Measurements from ENCODE around the gene HES3. TPM values are rescaled to one million over a fixed set of nuclear protein-coding genes. Genes with fewer than 3 reads are reported as not detected.

Gene HES3
- total and polyA plus RNA-seq, 2 donors (not counting 1 experiment from before 2014, with no cell fraction given): not detected

GRCh38 chr1:6233376-6233775, 10.6 kb upstream of the HES3 start:
- peaks cover 5 to 30% of the 10 kb centered on the region in 2 experiments for H3K36me3 ChIP-seq (replicated peaks in 1 of 2; ENCODE audit: control extremely low read depth in 1 of 2, control insufficient read depth in 1 of 2, extremely low read depth in 1 of 2, insufficient read depth in 2 of 2, low read length in 1 of 2)
- WGBS (ENCODE audit: insufficient coverage): no CpG with 5 or more reads among the region's 1 CpG
- no peak overlapping the region for H3K27ac Mint-ChIP-seq

More at GRCh38 chr1:6233376-6233775, 10.6 kb upstream of the HES3 start:
- ChIA-PET POLR2A (no interaction called here), CTCF (interaction anchor here (0.7 kb wide), 1 partner anchor 29 kb away, joined by 3 read pairs; no protein-coding TSS in a partner anchor)
- Histone ChIP-seq H2AFZ (ENCODE audit: insufficient read depth, low read depth, low read length, poor library complexity, severe bottlenecking) (no peak overlapping the region), H3K4me2 (replicated peaks; ENCODE audit: low read depth, low read length, poor library complexity, severe bottlenecking) (no peak overlapping the region), H3K4me3 (ENCODE audit: control extremely low read depth in 1 of 5, extremely low read depth in 1 of 5, insufficient read depth in 1 of 5, low read depth in 2 of 5, low read length in 4 of 5) (no peak overlapping the region), H3K79me2 (ENCODE audit: control insufficient read depth, insufficient read depth, low read length) (peaks cover 11% of the 10 kb centered on the region), H3K27me3 (replicated peaks in 1 of 4; ENCODE audit: control extremely low read depth in 1 of 4, control insufficient read depth in 3 of 4, insufficient read depth in 4 of 4, low read length in 3 of 4) (peaks cover 0 to 3% (median 0%) of the 10 kb centered on the region in 4 experiments), H3K9ac (ENCODE audit: low read length) (no peak overlapping the region), H3K9me3 (ENCODE audit: control extremely low read depth in 1 of 3, control insufficient read depth in 2 of 3, insufficient read depth in 1 of 3, low read length in 2 of 3) (no peaks in the 10 kb centered on the region), H3K27ac (ENCODE audit: low read length in 2 of 2) (no peak overlapping the region), H4K20me1 (ENCODE audit: control insufficient read depth, insufficient read depth, low read length, poor library complexity, severe bottlenecking) (no peaks in the 10 kb centered on the region), H3K4me1 (ENCODE audit: control insufficient read depth in 2 of 2, insufficient read depth in 2 of 2, low read length in 2 of 2) (peaks cover 9 to 15% of the 10 kb centered on the region in 2 donors)
- Mint-ChIP-seq H3K4me3 (peak overlapping the region; percentile 27), H3K9me3 (ENCODE audit: insufficient read depth) (no peaks in the 10 kb centered on the region), H3K27me3 (no peaks in the 10 kb centered on the region), H3K4me1 (peaks cover 10% of the 10 kb centered on the region)
- intact Hi-C loops (cut with micrococcal nuclease): no loop called here
- ATAC-seq (ENCODE audit: low read depth): no peak
- no peak for DNase-seq
- TF ChIP-seq CTCF (IDR thresholded peaks at IDR 0.05) (no peak), EZH2 (IDR thresholded peaks at IDR 0.05; ENCODE audit: borderline replicate concordance, insufficient read depth, low read depth, low read length, poor library complexity, severe bottlenecking) (no peak)
